Gastrocnemius medialis (tissue), 4 donors: ENCODE results near the gene NKX6-2.

Experiments used
- CTCF ChIP-seq, 5 experiments: fragments of 450-650 bp in 3 of 5; fragments of 200-600 bp in 2 of 5; sonication (generic) in 2 of 5; IDR thresholded peaks in 4 of 5; conservative IDR thresholded peaks in 1 of 5; 1 replicate in 4 of 5; 2 replicates in 1 of 5; pipeline ENCODE4 v1.5.1; 2016 to 2019; ENCODE audit warnings: antibody characterized with exemption in 5 of 5, mild to moderate bottlenecking in 3 of 5, moderate library complexity in 3 of 5
- POLR2A ChIP-seq, 2 donors: fragments of 450-650 bp; IDR thresholded peaks; one replicate each; pipeline ENCODE4 v1.6.1; 2017; ENCODE audit warnings: antibody characterized with exemption in 2 of 2, mild to moderate bottlenecking in 2 of 2, moderate library complexity in 2 of 2

- TF ChIP-seq CTCF (IDR thresholded peaks at IDR 0.05 in 4 of 5, conservative IDR thresholded peaks at IDR 0.05 in 1 of 5), result no peak
- no peak for TF ChIP-seq POLR2A (IDR thresholded peaks at IDR 0.05)
Observed at GRCh38 chr10:132798876-132799275, 12.9 kb upstream of the NKX6-2 start.
